GM12891 (cell line): ENCODE data around the gene AATF.

Experiments used
- POLR2A ChIP-seq: IDR thresholded peaks from 2 replicates; pipeline ENCODE4 v1.6.1; 2011; ENCODE audit warnings: low read depth, low read length, control low read depth
- POLR2AphosphoS5 ChIP-seq: IDR thresholded peaks from 2 replicates; pipeline ENCODE4 v1.6.1; 2011; ENCODE audit warnings: low read depth, low read length, control low read depth

DNA sequence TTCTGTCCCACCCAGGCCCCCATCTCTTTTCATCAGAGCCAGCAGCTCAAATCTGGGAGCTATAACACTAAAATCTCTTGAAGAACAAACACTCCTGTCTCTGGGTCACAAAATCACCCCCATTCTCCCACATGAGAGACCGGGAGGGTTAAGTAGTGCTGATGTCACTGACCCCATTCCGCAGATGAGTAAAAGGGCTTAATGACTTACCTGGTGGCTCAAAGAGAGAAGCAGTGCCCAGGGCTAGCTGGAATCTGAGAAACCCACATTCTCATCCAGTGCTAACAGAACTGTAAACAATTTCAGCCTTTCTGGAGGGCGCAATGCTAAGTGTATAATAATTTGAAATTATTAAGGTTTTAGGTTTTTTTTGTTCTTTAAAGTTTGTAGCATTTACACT is 37.8 kb upstream of the AATF start:
- TF ChIP-seq POLR2A: no peak
- TF ChIP-seq POLR2AphosphoS5: no peak
